ENCODE results near the gene AHI1.
"Not testable (repeated sequence)": the region's sequence is repeated elsewhere in the genome, so short reads cannot be mapped to it uniquely, and the experiment has no call there.

Gene AHI1

GRCh38 chr6:135256866-135257265, 240.7 kb downstream of the AHI1 start:
- DNase-seq = no peak

- DNase-seq = no peak
These were observed 243.1 kb downstream of the AHI1 start for GRCh38 chr6:135254471-135254870.

- no peak for DNase-seq
These were observed 245.8 kb downstream of the AHI1 start for GRCh38 chr6:135251498-135252441.

GRCh38 chr6:135250751-135251497, 246.6 kb downstream of the AHI1 start:
- DNase-seq = no peak

- no peak for DNase-seq
These were observed 247.3 kb downstream of the AHI1 start for GRCh38 chr6:135250234-135250633.

GRCh38 chr6:135246412-135247012, 251.0 kb downstream of the AHI1 start:
- not testable (repeated sequence) for DNase-seq

GRCh38 chr6:135244805-135245204, 252.7 kb downstream of the AHI1 start:
- no peak for DNase-seq

GRCh38 chr6:135243871-135244796, 253.4 kb downstream of the AHI1 start:
- no peak for DNase-seq

- DNase-seq = no peak
These were observed 256.8 kb downstream of the AHI1 start for GRCh38 chr6:135240711-135241110.

- no peak for DNase-seq
These were observed 260.8 kb downstream of the AHI1 start for GRCh38 chr6:135236732-135237131.

GRCh38 chr6:135236319-135236718, 261.2 kb downstream of the AHI1 start:
- no peak for DNase-seq

- DNase-seq = no peak
These were observed 261.8 kb downstream of the AHI1 start for GRCh38 chr6:135235716-135236115.

- DNase-seq = no peak
These were observed 263.1 kb downstream of the AHI1 start for GRCh38 chr6:135234492-135234780.

- no peak for DNase-seq
These were observed 263.7 kb downstream of the AHI1 start for GRCh38 chr6:135233686-135234491.
